H1 (cell line): ENCODE data around the gene RPS3A. TPM values are rescaled to one million over a fixed set of nuclear protein-coding genes. Genes with fewer than 3 reads are reported as not detected.

Source experiments
- CTCF ChIA-PET: fragments of 300-600 bp; sonication (Branson Sonifier 250); formaldehyde crosslinking; loops from one replicate; lab custom pipeline; 2021; ENCODE audit not compliant: partially characterized antibody; lab: Charles Lee
- POLR2A ChIA-PET: fragments of 300-600 bp; sonication (Branson Sonifier 250); formaldehyde crosslinking; loops from one replicate; lab custom pipeline; 2021; ENCODE audit warnings: inconsistent platforms; ENCODE audit not compliant: partially characterized antibody; lab: Charles Lee
- DNase-seq, 2 experiments: peaks; one replicate each; pipeline versions ENCODE4 v3.0.0 to v3.0.0-alpha.2; 2010 to 2022; ENCODE audit warnings: low spot score in 2 of 2, low read depth in 1 of 2, mixed read lengths in 1 of 2
- FAIRE-seq: peaks from 2 replicates; lab custom pipeline; 2011; peaks lifted over from hg19 to GRCh38; lab: Jason Lieb, UNC
- H2AFZ ChIP-seq: 2 replicates; pipeline ENCODE4 v1.8.1; 2012; ENCODE audit warnings: low read length, inconsistent platforms
- H2AK5ac ChIP-seq: 2 replicates; pipeline ENCODE4 v1.6.1; 2013; ENCODE audit warnings: low read depth, low read length
- H2BK120ac ChIP-seq: replicated peaks from 2 replicates; pipeline ENCODE3; 2013; ENCODE audit warnings: low read depth, low read length, inconsistent platforms
- H2BK12ac ChIP-seq: 2 replicates; pipeline ENCODE4 v1.6.1; 2013; ENCODE audit warnings: low read depth, low read length
- H2BK15ac ChIP-seq: 2 replicates; pipeline ENCODE4 v1.6.1; 2013; ENCODE audit warnings: low read length
- H2BK20ac ChIP-seq: 2 replicates; pipeline ENCODE4 v1.6.1; 2013; ENCODE audit warnings: low read length
- H2BK5ac ChIP-seq: 2 replicates; pipeline ENCODE4 v1.6.1; 2013; ENCODE audit warnings: low read depth, low read length
- H3K14ac ChIP-seq: 2 replicates; pipeline ENCODE4 v1.6.1; 2013; ENCODE audit warnings: inconsistent platforms; ENCODE audit not compliant: insufficient read length
- H3K18ac ChIP-seq: 2 replicates; pipeline ENCODE4 v1.6.1; 2013; ENCODE audit warnings: low read length; ENCODE audit errors: extremely low read depth
- H3K23ac ChIP-seq: 2 replicates; pipeline ENCODE4 v1.6.1; 2013; ENCODE audit warnings: inconsistent platforms; ENCODE audit not compliant: insufficient read length
- H3K23me2 ChIP-seq: 2 replicates; pipeline ENCODE4 v1.6.1; 2013; ENCODE audit warnings: low read depth, low read length
- H3K27ac ChIP-seq: 2 replicates; pipeline ENCODE4 v1.6.1; 2011; ENCODE audit warnings: low read depth, low read length, inconsistent platforms
- H3K27me3 ChIP-seq, 4 experiments: replicated peaks in 1 of 4; 1 replicate in 1 of 4; 2 replicates in 3 of 4; pipeline versions ENCODE4 v1.6.1 to v1.8.1; 2011 to 2013; ENCODE audit warnings: low read length in 3 of 4, mild to moderate bottlenecking in 3 of 4, inconsistent platforms in 2 of 4, mixed read lengths in 2 of 4, moderate library complexity in 1 of 4; ENCODE audit not compliant: control insufficient read depth in 3 of 4, insufficient read depth in 3 of 4; ENCODE audit errors: extremely low read depth in 1 of 4
- H3K36me3 ChIP-seq, 4 experiments: 2 replicates each; pipeline versions ENCODE4 v1.6.1 to v1.8.1; 2011 to 2013; ENCODE audit warnings: mild to moderate bottlenecking in 4 of 4, low read length in 3 of 4, moderate library complexity in 2 of 4, control low read depth in 1 of 4, inconsistent platforms in 1 of 4; ENCODE audit not compliant: insufficient read depth in 4 of 4, control insufficient read depth in 2 of 4
- H3K4ac ChIP-seq: replicated peaks from 2 replicates; pipeline ENCODE3; 2013; ENCODE audit warnings: low read length, low read depth, mixed read lengths, inconsistent platforms; ENCODE audit not compliant: insufficient read length
- H3K4me1 ChIP-seq, 4 experiments: replicated peaks in 1 of 4; 1 replicate in 1 of 4; 2 replicates in 3 of 4; pipeline versions ENCODE4 v1.6.1 to v1.8.1; 2011 to 2013; ENCODE audit warnings: low read length in 3 of 4, inconsistent platforms in 2 of 4, mixed read lengths in 1 of 4; ENCODE audit not compliant: insufficient read depth in 4 of 4, control insufficient read depth in 3 of 4
- H3K4me2 ChIP-seq, 2 experiments: 2 replicates each; pipeline versions ENCODE4 v1.6.1 to v1.8.1; 2011 to 2013; ENCODE audit warnings: low read depth in 2 of 2, low read length in 2 of 2, control low read depth in 1 of 2, inconsistent platforms in 1 of 2, mild to moderate bottlenecking in 1 of 2; ENCODE audit not compliant: insufficient read depth in 1 of 2
- H3K4me3 ChIP-seq, 4 experiments: fragments of 200-600, 300-600 bp in 1 of 4; sonication (generic), shearing (Covaris generic), sonication (Bioruptor Twin) in 1 of 4; 2 replicates each; pipeline versions ENCODE4 v1.5.1 to v1.8.1; 2011 to 2016; ENCODE audit warnings: low read length in 4 of 4, low read depth in 3 of 4, control low read depth in 2 of 4, inconsistent platforms in 2 of 4, mild to moderate bottlenecking in 2 of 4, mixed read lengths in 1 of 4, moderate library complexity in 1 of 4; ENCODE audit not compliant: insufficient read depth in 2 of 4; ENCODE audit errors: extremely low read depth in 1 of 4
- H3K56ac ChIP-seq: replicated peaks from 2 replicates; pipeline ENCODE3; 2013; ENCODE audit warnings: low read depth, mild to moderate bottlenecking, mixed read lengths, low read length, inconsistent platforms; ENCODE audit not compliant: insufficient read length
- H3K79me1 ChIP-seq: 2 replicates; pipeline ENCODE4 v1.6.1; 2013; ENCODE audit warnings: low read depth, low read length, control low read depth
- H3K79me2 ChIP-seq, 2 experiments: 2 replicates each; pipeline versions ENCODE4 v1.6.1 to v1.8.1; 2012 to 2013; ENCODE audit warnings: low read length in 2 of 2, mild to moderate bottlenecking in 2 of 2, inconsistent platforms in 1 of 2; ENCODE audit not compliant: insufficient read depth in 2 of 2, control insufficient read depth in 1 of 2
- H3K9ac ChIP-seq, 4 experiments: replicated peaks in 1 of 4; 1 replicate in 1 of 4; 2 replicates in 3 of 4; pipeline versions ENCODE4 v1.6.1 to v1.8.1; 2011 to 2013; ENCODE audit warnings: low read depth in 3 of 4, low read length in 3 of 4, control low read depth in 2 of 4, mild to moderate bottlenecking in 2 of 4, moderate library complexity in 2 of 4, inconsistent platforms in 1 of 4; ENCODE audit errors: extremely low read depth in 1 of 4
- H3K9me3 ChIP-seq, 2 experiments: 2 replicates each; pipeline versions ENCODE4 v1.6.1 to v1.8.1; 2012 to 2013; ENCODE audit warnings: mild to moderate bottlenecking in 2 of 2, moderate library complexity in 2 of 2, control low read depth in 1 of 2, inconsistent platforms in 1 of 2, low read depth in 1 of 2, low read length in 1 of 2, mixed read lengths in 1 of 2; ENCODE audit not compliant: insufficient read depth in 2 of 2
- H4K20me1 ChIP-seq, 2 experiments: replicated peaks in 1 of 2; 2 replicates each; pipeline versions ENCODE3 to v1.8.1; 2011 to 2013; ENCODE audit warnings: inconsistent platforms in 2 of 2, low read length in 2 of 2, mild to moderate bottlenecking in 1 of 2; ENCODE audit not compliant: insufficient read depth in 2 of 2, control insufficient read depth in 1 of 2
- H4K5ac ChIP-seq: 2 replicates; pipeline ENCODE4 v1.6.1; 2013; ENCODE audit warnings: low read length, low read depth, mixed read lengths, inconsistent platforms; ENCODE audit not compliant: insufficient read length
- H4K8ac ChIP-seq: 2 replicates; pipeline ENCODE4 v1.8.0; 2013; ENCODE audit warnings: mild to moderate bottlenecking, moderate library complexity, low read length, inconsistent platforms; ENCODE audit not compliant: insufficient read depth; ENCODE audit errors: extremely low read depth
- H4K91ac ChIP-seq: replicated peaks from 2 replicates; pipeline ENCODE3; 2013; ENCODE audit warnings: low read length, mixed read lengths, inconsistent platforms; ENCODE audit not compliant: insufficient read length
- HDAC2 ChIP-seq, 2 experiments: fragments of 300-600 bp in 1 of 2; sonication (generic) in 1 of 2; IDR thresholded peaks; 2 replicates each; pipeline ENCODE4 v1.6.1; 2011 to 2012; ENCODE audit warnings: low read depth in 2 of 2, low read length in 2 of 2, mild to moderate bottlenecking in 2 of 2, moderate library complexity in 2 of 2, borderline replicate concordance in 1 of 2, inconsistent platforms in 1 of 2
- SIN3A ChIP-seq, 2 experiments: IDR thresholded peaks in 1 of 2; conservative IDR thresholded peaks in 1 of 2; 2 replicates each; pipeline ENCODE4 v1.6.1; 2011 to 2012; ENCODE audit warnings: low read length in 2 of 2, improper control_type of control experiment in 1 of 2, low read depth in 1 of 2, mild to moderate bottlenecking in 1 of 2
- TEAD4 ChIP-seq: IDR thresholded peaks from 2 replicates; pipeline ENCODE4 v1.6.1; 2012; ENCODE audit warnings: low read depth, low read length, inconsistent platforms, mixed read lengths
- WGBS, 2 experiments: shearing (Covaris generic) in 1 of 2; methylation state at CpG; one replicate each; pipeline versions ENCODE4 v1.1.6 to v1.1.7; 2013 to 2015; ENCODE audit warnings: low lambda C conversion rate in 2 of 2, mixed read lengths in 2 of 2, inconsistent platforms in 1 of 2, low coverage in 1 of 2, missing lambda C conversion rate in 1 of 2; ENCODE audit not compliant: insufficient replicate concordance in 2 of 2, insufficient coverage in 1 of 2, insufficient read length in 1 of 2; ENCODE audit errors: extremely low coverage in 1 of 2, missing lambda C conversion rate in 1 of 2; 5-methylcytosine and 5-hydroxymethylcytosine counted together
- polyA plus RNA-seq, 7 experiments: library from polyadenylated mRNA; depleted of rRNA in 3 of 7; stranded (reverse) in 5 of 7; unstranded in 2 of 7; fragments of >200 nt in 5 of 7; fragments of 200-250 nt in 2 of 7; gene quantifications; 1 replicate in 5 of 7; 2 replicates in 1 of 7; 4 replicates in 1 of 7; pipeline versions ENCODE4 v1.2.1 to v1.2.3, GENCODE V29; 2011 to 2013; ENCODE audit warnings: missing spikeins in 2 of 7, mixed read lengths in 2 of 7
- total RNA-seq: library from RNA; stranded (reverse); fragmentation: NEBNext Ultra II Directional; extraction: Animal tissue kit (Norgen Biotek cat#: 25700); gene quantifications from 2 replicates; pipeline ENCODE4 v1.2.1, GENCODE V29; 2021

RPS3A gene
- total and polyA plus RNA-seq, 2 of the 8 experiments (the other 6 are each of a cell fraction or from before 2014, with no cell fraction given), result 2,162 to 2,822 TPM

DNA sequence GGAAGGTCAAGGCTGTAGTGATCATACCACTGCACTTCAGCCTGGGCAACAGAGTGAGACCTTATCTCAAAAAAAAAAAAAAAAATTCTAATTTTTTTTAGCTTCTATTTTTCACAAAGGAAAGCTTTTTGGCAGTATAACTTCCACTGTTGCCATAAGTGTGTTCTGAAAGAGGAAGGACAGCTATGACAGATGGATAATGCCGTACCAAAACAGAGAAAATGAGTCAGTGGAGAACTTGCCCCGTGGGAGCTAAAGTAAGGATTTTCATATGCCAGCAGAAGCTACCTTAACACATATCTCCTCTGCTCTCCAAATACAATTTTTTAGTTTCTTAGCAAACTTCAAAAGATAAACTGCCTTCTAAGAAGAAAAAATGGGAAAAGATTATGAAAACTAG is 43.7 kb downstream of the RPS3A start:
- TF ChIP-seq TEAD4 (no peak), SIN3A (conservative IDR thresholded peaks at IDR 0.05 in 1 of 2, IDR thresholded peaks at IDR 0.05 in 1 of 2; ENCODE audit: low read depth in 1 of 2, low read length in 2 of 2) (no peak), HDAC2 (IDR thresholded peaks at IDR 0.05; ENCODE audit: borderline replicate concordance in 1 of 2, low read depth in 2 of 2, low read length in 2 of 2) (no peak)
- TF ChIP-seq, all 59 proteins: peak for 0
- ChIA-PET CTCF (interaction anchor here (0.8 kb wide), 1 partner anchor 10 kb away, joined by 3 read pairs; no protein-coding TSS in a partner anchor), POLR2A (interaction anchor here (1.4 kb wide), 1 partner anchor 38 kb away, joined by 5 read pairs; no protein-coding TSS in a partner anchor)
- no peak overlapping the region for H2BK20ac ChIP-seq
- H2BK12ac ChIP-seq, result no peak overlapping the region
- no peak overlapping the region for H2BK120ac ChIP-seq
- peaks cover 0 to 16% (median 11%) of the 10 kb centered on the region in 4 experiments; a peak in 7 of 8 replicates for H3K36me3 ChIP-seq
- H3K79me1 ChIP-seq, result no peaks in the 10 kb centered on the region
- H3K4ac ChIP-seq, result no peak overlapping the region
- 90% methylated on average over 2 of the region's 2 CpGs; no CpG with 5 or more reads in 1 of the 2 experiments for WGBS, 2 experiments
- FAIRE-seq (no peak), DNase-seq (no peak)
- H2BK15ac ChIP-seq, result no peak overlapping the region
- peaks cover 0 to 4% (median 0%) of the 10 kb centered on the region in 4 experiments; a peak in 1 of 7 replicates for H3K4me1 ChIP-seq
- H3K9me3 ChIP-seq, result no peaks in the 10 kb centered on the region
- no peak overlapping the region for H4K8ac ChIP-seq
- H2BK5ac ChIP-seq, result no peak overlapping the region
- H3K56ac ChIP-seq, result no peak overlapping the region
- H3K23me2 ChIP-seq, result no peaks in the 10 kb centered on the region
- H4K91ac ChIP-seq, result no peak overlapping the region
- H3K79me2 ChIP-seq, result no peaks in the 10 kb centered on the region
- no peak overlapping the region for H3K27ac ChIP-seq
- H4K5ac ChIP-seq, result no peak overlapping the region
- H3K4me3 ChIP-seq, result no peak overlapping the region
- no peaks in the 10 kb centered on the region for H3K27me3 ChIP-seq
- no peak overlapping the region for H3K18ac ChIP-seq
- no peaks in the 10 kb centered on the region for H4K20me1 ChIP-seq
- no peak overlapping the region for H3K4me2 ChIP-seq
- no peak overlapping the region for H3K23ac ChIP-seq
- no peak overlapping the region for H2AFZ ChIP-seq
- H2AK5ac ChIP-seq, result no peak overlapping the region
- no peak overlapping the region for H3K9ac ChIP-seq
- H3K14ac ChIP-seq, result no peak overlapping the region
